SK-N-MC (cell line): ENCODE data around the gene RNF223.

ENCODE experiments used
- EZH2 ChIP-seq: fragments of 200-600 bp; sonication (generic); IDR thresholded peaks from one replicate; pipeline ENCODE4 v1.6.1; 2017; ENCODE audit warnings: antibody characterized with exemption
- POLR2AphosphoS5 ChIP-seq: IDR thresholded peaks from 2 replicates; pipeline ENCODE4 v1.6.1; 2012; ENCODE audit warnings: mild to moderate bottlenecking, low read depth, low read length, borderline replicate concordance

DNA sequence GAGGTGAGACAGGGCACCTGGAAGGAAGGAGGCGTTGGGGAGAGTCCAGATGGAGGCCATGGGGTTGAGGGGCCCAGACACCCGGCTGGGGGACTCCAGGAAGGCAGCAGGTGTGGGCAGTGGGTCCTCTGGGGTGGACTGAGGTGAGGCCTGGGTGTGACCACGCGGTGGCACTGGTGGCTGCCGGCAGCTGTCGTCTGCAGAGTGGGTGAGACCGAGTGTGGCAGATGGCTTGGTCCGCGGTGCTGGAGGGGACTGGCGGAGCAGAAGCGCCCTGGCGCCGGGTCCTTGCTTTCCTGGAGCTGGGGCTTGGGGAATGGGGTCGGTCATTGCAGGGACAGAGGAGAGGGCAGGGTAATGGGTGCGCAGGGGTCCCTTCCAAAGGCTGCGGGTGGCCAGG, 41.7 kb downstream of the RNF223 start:
- TF ChIP-seq POLR2AphosphoS5 (no peak), EZH2 (no peak)
